OCI-LY7 (cell line): ENCODE results near the gene AUTS2. TPM values are rescaled to one million over a fixed set of nuclear protein-coding genes. Genes with fewer than 3 reads are reported as not detected.

Source experiments
- BruUV-seq: library from RNA; stranded (reverse); fragments of 400-500 nt; replicated peaks from 2 replicates; lab custom pipeline; 2021; lab: Mats Ljungman, UMichigan
- CTCF ChIA-PET: fragments of 300-600 bp; sonication (Branson Sonifier 250); formaldehyde crosslinking; loops from one replicate; lab custom pipeline; 2022; ENCODE audit warnings: antibody characterized with exemption; ENCODE audit not compliant: unreplicated experiment; lab: Charles Lee
- POLR2A ChIA-PET: fragments of 300-600 bp; sonication (Branson Sonifier 250); formaldehyde crosslinking; loops from one replicate; lab custom pipeline; 2022; ENCODE audit warnings: antibody characterized with exemption; lab: Charles Lee
- DNase-seq: peaks from one replicate; pipeline ENCODE4 v3.0.0-alpha.2; 2015; ENCODE audit warnings: low spot score
- H2AFZ ChIP-seq: fragments of 200-600 bp; sonication (generic), shearing (Covaris generic); 2 replicates; pipeline ENCODE4 v1.6.1; 2014; ENCODE audit warnings: mild to moderate bottlenecking, antibody characterized with exemption, low read length, moderate library complexity
- H3K27ac ChIP-seq: fragments of 200-600 bp; sonication (generic); 2 replicates; pipeline ENCODE4 v1.5.1; 2014; ENCODE audit warnings: mixed run types, low read depth, mild to moderate bottlenecking, moderate library complexity, low read length, inconsistent platforms; ENCODE audit not compliant: poor library complexity, severe bottlenecking
- H3K36me3 ChIP-seq: fragments of 200-600 bp; sonication (generic); 2 replicates; pipeline ENCODE4 v1.6.1; 2014; ENCODE audit warnings: mild to moderate bottlenecking, antibody characterized with exemption, low read length, moderate library complexity, mixed read lengths; ENCODE audit not compliant: insufficient read depth
- H3K4me1 ChIP-seq: fragments of 200-600 bp; sonication (generic); 2 replicates; pipeline ENCODE4 v1.5.1; 2014; ENCODE audit warnings: mild to moderate bottlenecking, low read length; ENCODE audit not compliant: insufficient read depth, poor library complexity, severe bottlenecking
- H3K4me2 ChIP-seq: fragments of 200-600 bp; sonication (generic); 2 replicates; pipeline ENCODE4 v1.6.1; 2014; ENCODE audit warnings: mild to moderate bottlenecking, low read length
- H3K4me3 ChIP-seq: fragments of 200-600 bp; sonication (generic); 2 replicates; pipeline ENCODE4 v1.5.1; 2014; ENCODE audit warnings: mild to moderate bottlenecking, low read depth, low read length; ENCODE audit not compliant: poor library complexity, severe bottlenecking
- H3K79me2 ChIP-seq: fragments of 200-600 bp; sonication (generic); 2 replicates; pipeline ENCODE4 v1.6.1; 2016; ENCODE audit warnings: low read depth, mild to moderate bottlenecking, low read length, moderate library complexity, mixed read lengths; ENCODE audit not compliant: insufficient read depth
- H3K9me2 ChIP-seq: fragments of 200-600 bp; sonication (generic); 2 replicates; pipeline ENCODE4 v1.6.1; 2016; ENCODE audit warnings: mild to moderate bottlenecking, low read length, mixed read lengths; ENCODE audit not compliant: insufficient read depth
- H3K9me3 ChIP-seq: fragments of 200-600 bp; sonication (generic); 2 replicates; pipeline ENCODE4 v1.6.1; 2014; ENCODE audit warnings: mild to moderate bottlenecking, mixed run types, low read length, mixed read lengths
- H4K20me1 ChIP-seq: fragments of 200-600 bp; sonication (generic); 2 replicates; pipeline ENCODE4 v1.6.1; 2014; ENCODE audit warnings: mild to moderate bottlenecking, antibody characterized with exemption, low read length, moderate library complexity, mixed read lengths; ENCODE audit not compliant: insufficient read depth
- EZH2phosphoT487 ChIP-seq: fragments of 200-600 bp; sonication (generic); IDR thresholded peaks from 2 replicates; pipeline ENCODE4 v1.6.1; 2018; ENCODE audit warnings: low read depth, borderline replicate concordance, mild to moderate bottlenecking, mixed run types, antibody characterized with exemption, low read length, moderate library complexity, mixed read lengths
- intact Hi-C: fragments of 100-400 bp; cut with micrococcal nuclease; formaldehyde crosslinking; loops from one replicate; pipeline ENCODE4 v1.10.0; 2022; ENCODE audit not compliant: unreplicated experiment
- total RNA-seq, 2 experiments: library from RNA; depleted of rRNA in 1 of 2; stranded (reverse); fragments of >200 nt in 1 of 2; shearing (Covaris generic) in 1 of 2; gene quantifications; 2 replicates each; pipeline ENCODE4 v1.2.3, GENCODE V29; 2014 to 2022
- TF ChIP-seq, protein P1 (sequence below): fragments of 200-600 bp; sonication (generic); conservative IDR thresholded peaks from 2 replicates; pipeline ENCODE4 v1.5.1; 2014; ENCODE audit warnings: mild to moderate bottlenecking, antibody characterized with exemption, low read length, moderate library complexity, mixed read lengths

Gene AUTS2
- total RNA-seq, 2 experiments from 2014 or later: 37.9 to 78.5 TPM

- no TSS peak for BruUV-seq
- no peak overlapping the region for H2AFZ ChIP-seq
- intact Hi-C loops: no loop called here
These were observed 944.6 kb downstream of the AUTS2 start for GRCh38 chr7:70542750-70543376.

GRCh38 chr7:70544016-70544415, 945.7 kb downstream of the AUTS2 start:
- BruUV-seq: no TSS peak
- Histone ChIP-seq H3K4me2 (no peak overlapping the region), H3K79me2 (no peaks in the 10 kb centered on the region), H3K27ac (no peak overlapping the region), H3K9me3 (no peaks in the 10 kb centered on the region), H3K9me2 (no peaks in the 10 kb centered on the region; the same call in 1 of the 2 replicates), H3K4me3 (no peak overlapping the region), H2AFZ (no peak overlapping the region), H3K4me1 (peaks cover 12% of the 10 kb centered on the region), H4K20me1 (no peaks in the 10 kb centered on the region), H3K36me3 (no peaks in the 10 kb centered on the region)
- intact Hi-C loops: no loop called here
- ChIA-PET CTCF (no interaction called here), POLR2A (interaction anchor here (0.7 kb wide), 1 partner anchor 64 kb away, joined by 3 read pairs; no protein-coding TSS in a partner anchor)
- no peak for DNase-seq
- TF ChIP-seq, protein P1, sequence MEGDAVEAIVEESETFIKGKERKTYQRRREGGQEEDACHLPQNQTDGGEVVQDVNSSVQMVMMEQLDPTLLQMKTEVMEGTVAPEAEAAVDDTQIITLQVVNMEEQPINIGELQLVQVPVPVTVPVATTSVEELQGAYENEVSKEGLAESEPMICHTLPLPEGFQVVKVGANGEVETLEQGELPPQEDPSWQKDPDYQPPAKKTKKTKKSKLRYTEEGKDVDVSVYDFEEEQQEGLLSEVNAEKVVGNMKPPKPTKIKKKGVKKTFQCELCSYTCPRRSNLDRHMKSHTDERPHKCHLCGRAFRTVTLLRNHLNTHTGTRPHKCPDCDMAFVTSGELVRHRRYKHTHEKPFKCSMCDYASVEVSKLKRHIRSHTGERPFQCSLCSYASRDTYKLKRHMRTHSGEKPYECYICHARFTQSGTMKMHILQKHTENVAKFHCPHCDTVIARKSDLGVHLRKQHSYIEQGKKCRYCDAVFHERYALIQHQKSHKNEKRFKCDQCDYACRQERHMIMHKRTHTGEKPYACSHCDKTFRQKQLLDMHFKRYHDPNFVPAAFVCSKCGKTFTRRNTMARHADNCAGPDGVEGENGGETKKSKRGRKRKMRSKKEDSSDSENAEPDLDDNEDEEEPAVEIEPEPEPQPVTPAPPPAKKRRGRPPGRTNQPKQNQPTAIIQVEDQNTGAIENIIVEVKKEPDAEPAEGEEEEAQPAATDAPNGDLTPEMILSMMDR: no peak
- no peak for TF ChIP-seq EZH2phosphoT487

More at GRCh38 chr7:70542750-70543376, 944.6 kb downstream of the AUTS2 start:
- H3K4me2 ChIP-seq: no peak overlapping the region
- H4K20me1 ChIP-seq: no peaks in the 10 kb centered on the region
- TF ChIP-seq EZH2phosphoT487: no peak
- TF ChIP-seq, protein P1: no peak
- POLR2A ChIA-PET: interaction anchor here (0.6 to 0.7 kb wide), 3 partner anchors 23 to 207 kb away, joined by 3 read pairs; no protein-coding TSS in a partner anchor
- DNase-seq: no peak
- H3K27ac ChIP-seq: no peak overlapping the region
- peaks cover 12% of the 10 kb centered on the region for H3K4me1 ChIP-seq
- H3K9me3 ChIP-seq: no peaks in the 10 kb centered on the region
- H3K36me3 ChIP-seq: no peaks in the 10 kb centered on the region
- no peak overlapping the region for H3K4me3 ChIP-seq
- no peaks in the 10 kb centered on the region for H3K9me2 ChIP-seq
- CTCF ChIA-PET: no interaction called here
- H3K79me2 ChIP-seq: no peaks in the 10 kb centered on the region

DNA sequence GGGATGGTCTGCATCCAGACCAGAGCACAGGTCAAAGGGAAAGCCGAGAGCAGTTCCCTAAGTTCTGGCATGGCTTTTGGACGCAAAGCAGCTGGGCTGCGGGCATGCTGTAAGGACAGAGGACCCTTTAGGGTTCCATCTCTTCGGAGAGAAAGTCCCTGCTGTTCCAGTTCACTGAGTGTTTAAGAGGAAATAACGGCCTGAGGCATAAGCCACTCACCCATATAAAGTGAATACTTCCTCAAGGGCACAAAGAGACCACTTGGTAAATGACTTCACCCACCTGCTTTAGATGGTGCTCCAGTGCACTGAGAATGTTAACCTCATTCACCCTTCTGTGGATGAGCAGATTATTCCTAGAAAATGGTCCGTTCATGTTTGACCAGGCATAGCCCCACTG, 946.9 kb downstream of the AUTS2 start:
- no peak overlapping the region for H3K27ac ChIP-seq
- no peaks in the 10 kb centered on the region for H3K79me2 ChIP-seq
- ChIA-PET POLR2A (no interaction called here), CTCF (no interaction called here)
- no peaks in the 10 kb centered on the region for H3K9me3 ChIP-seq
- no peak overlapping the region for H2AFZ ChIP-seq
- no TSS peak for BruUV-seq
- TF ChIP-seq, protein P1: no peak
- TF ChIP-seq EZH2phosphoT487: no peak
- H4K20me1 ChIP-seq: no peaks in the 10 kb centered on the region
- intact Hi-C loops: no loop called here
- no peak overlapping the region for H3K4me3 ChIP-seq
- H3K36me3 ChIP-seq: no peaks in the 10 kb centered on the region
- no peaks in the 10 kb centered on the region; the same call in 1 of the 2 replicates for H3K9me2 ChIP-seq
- H3K4me1 ChIP-seq: peaks cover 12% of the 10 kb centered on the region
- peak overlapping the region; percentile 27; the same call in 1 of the 2 replicates for H3K4me2 ChIP-seq
- peak; percentile 47 for DNase-seq
